SK-N-SH (cell line): ENCODE measurements around the gene OR56A4. TPM values are rescaled to one million over a fixed set of nuclear protein-coding genes. Genes with fewer than 3 reads are reported as not detected.

ENCODE experiments used
- CTCF ChIA-PET: fragments of 300-600, 350-600 bp; formaldehyde crosslinking; extraction: SDS; loops from one replicate; lab custom pipeline; 2021; lab: Yijun Ruan, JAX
- POLR2A ChIA-PET: fragments of 350-600 bp; sonication (Branson Sonifier 250); formaldehyde crosslinking; extraction: SDS; loops from one replicate; lab custom pipeline; 2020; ENCODE audit warnings: antibody characterized with exemption, inconsistent platforms; lab: Yijun Ruan, JAX
- DNase-seq: peaks from one replicate; pipeline ENCODE4 v3.0.0; 2012
- H2AFZ ChIP-seq: fragments of 200-600 bp; sonication (generic); 2 replicates; pipeline ENCODE4 v1.8.1; 2016; ENCODE audit warnings: antibody characterized with exemption, mild to moderate bottlenecking, low read depth
- H3F3A ChIP-seq: fragments of 200-600 bp; sonication (generic); replicated peaks from 2 replicates; pipeline ENCODE3; 2016; ENCODE audit warnings: antibody characterized with exemption, mild to moderate bottlenecking; ENCODE audit not compliant: insufficient read depth
- H3K27ac ChIP-seq, 2 experiments: fragments of 200-500 bp in 1 of 2; fragments of 200-600 bp in 1 of 2; sonication (Bioruptor generic) in 1 of 2; sonication (generic), shearing (Covaris generic) in 1 of 2; 2 replicates each; pipeline versions ENCODE4 v1.5.1 to v1.6.1; 2014 to 2016; ENCODE audit warnings: low read depth in 2 of 2, inconsistent platforms in 1 of 2, low read length in 1 of 2, mild to moderate bottlenecking in 1 of 2, mixed read lengths in 1 of 2
- H3K27me3 ChIP-seq: fragments of 200-600 bp; sonication (generic), shearing (Covaris generic); 2 replicates; pipeline ENCODE4 v1.6.1; 2016; ENCODE audit warnings: mixed run types; ENCODE audit not compliant: insufficient read depth
- H3K36me3 ChIP-seq, 2 experiments: fragments of 200-500 bp in 1 of 2; fragments of 200-600 bp in 1 of 2; sonication (Bioruptor generic) in 1 of 2; sonication (generic) in 1 of 2; replicated peaks in 1 of 2; 2 replicates each; pipeline versions ENCODE3 to v1.5.1; 2014 to 2016; ENCODE audit warnings: low read length in 1 of 2, mild to moderate bottlenecking in 1 of 2; ENCODE audit not compliant: insufficient read depth in 2 of 2, control insufficient read depth in 1 of 2
- H3K4me1 ChIP-seq, 2 experiments: fragments of 200-500 bp in 1 of 2; fragments of 200-600 bp in 1 of 2; sonication (Bioruptor generic) in 1 of 2; sonication (generic), shearing (Covaris generic) in 1 of 2; 2 replicates each; pipeline versions ENCODE4 v1.5.1 to v1.6.1; 2014 to 2016; ENCODE audit warnings: low read depth in 1 of 2, low read length in 1 of 2, mixed run types in 1 of 2; ENCODE audit not compliant: insufficient read depth in 2 of 2, control insufficient read depth in 1 of 2
- H3K4me2 ChIP-seq: fragments of 200-600 bp; sonication (generic), shearing (Covaris generic); 2 replicates; pipeline ENCODE4 v1.6.1; 2017; ENCODE audit warnings: mixed run types
- H3K4me3 ChIP-seq, 2 experiments: fragments of 200-500 bp in 1 of 2; fragments of 200-600 bp in 1 of 2; sonication (Bioruptor generic) in 1 of 2; sonication (generic), shearing (Covaris generic) in 1 of 2; 2 replicates each; pipeline versions ENCODE4 v1.5.1 to v1.8.1; 2014 to 2016; ENCODE audit warnings: low read depth in 2 of 2, inconsistent platforms in 1 of 2, low read length in 1 of 2, mild to moderate bottlenecking in 1 of 2, mixed read lengths in 1 of 2, moderate library complexity in 1 of 2
- H3K79me2 ChIP-seq: fragments of 200-600 bp; sonication (generic); 2 replicates; pipeline ENCODE4 v1.8.1; 2017; ENCODE audit warnings: mild to moderate bottlenecking; ENCODE audit not compliant: insufficient read depth
- H3K9ac ChIP-seq: fragments of 200-600 bp; sonication (generic); 2 replicates; pipeline ENCODE4 v1.6.1; 2017; ENCODE audit warnings: mixed run types
- H3K9me2 ChIP-seq: fragments of 200-600 bp; sonication (generic); 2 replicates; pipeline ENCODE4 v1.6.1; 2017; ENCODE audit warnings: mixed run types
- H3K9me3 ChIP-seq: fragments of 200-600 bp; sonication (generic); 2 replicates; pipeline ENCODE4 v1.6.1; 2017; ENCODE audit warnings: mixed run types, mild to moderate bottlenecking, moderate library complexity
- H4K20me1 ChIP-seq: fragments of 200-600 bp; sonication (generic); 2 replicates; pipeline ENCODE4 v1.6.1; 2017; ENCODE audit warnings: mild to moderate bottlenecking, mixed run types; ENCODE audit not compliant: insufficient read depth
- CHD2 ChIP-seq: fragments of 150-350 bp; IDR thresholded peaks from 2 replicates; pipeline ENCODE4 v1.6.1; 2018; ENCODE audit warnings: low read length; ENCODE audit not compliant: partially characterized antibody
- CTCF ChIP-seq: fragments of 200-600 bp; sonication (generic); IDR thresholded peaks from 2 replicates; pipeline ENCODE4 v1.6.1; 2017; ENCODE audit warnings: antibody characterized with exemption, mild to moderate bottlenecking, moderate library complexity
- ELF1 ChIP-seq: IDR thresholded peaks from 2 replicates; pipeline ENCODE4 v1.4.0; 2012
- EP300 ChIP-seq, 2 experiments: IDR thresholded peaks; 2 replicates each; pipeline versions ENCODE4 v1.4.0 to v1.6.1; 2012; ENCODE audit warnings: borderline replicate concordance in 1 of 2, low read depth in 1 of 2, low read length in 1 of 2
- FOSL2 ChIP-seq: IDR thresholded peaks from 2 replicates; pipeline ENCODE4 v1.4.0; 2012; ENCODE audit warnings: low read depth, mild to moderate bottlenecking, moderate library complexity, borderline replicate concordance
- FOXJ3 ChIP-seq: sonication (generic); formaldehyde crosslinking; IDR thresholded peaks from 2 replicates; pipeline ENCODE4 v1.5.1; 2020; ENCODE audit warnings: mild to moderate bottlenecking, missing genetic modification reagents
- GABPA ChIP-seq: IDR thresholded peaks from 2 replicates; pipeline ENCODE4 v1.4.0; 2012; ENCODE audit warnings: low read depth, mild to moderate bottlenecking
- GATA2 ChIP-seq: sonication (generic); formaldehyde crosslinking; IDR thresholded peaks from 2 replicates; pipeline ENCODE4 v1.5.0; 2020; ENCODE audit warnings: mild to moderate bottlenecking, missing genetic modification reagents
- IRF3 ChIP-seq: fragments of 150-350 bp; IDR thresholded peaks from 2 replicates; pipeline ENCODE4 v1.6.1; 2016; ENCODE audit warnings: mild to moderate bottlenecking, low read depth, low read length
- JUND ChIP-seq: IDR thresholded peaks from 2 replicates; pipeline ENCODE4 v1.4.0; 2012
- MEF2A ChIP-seq: IDR thresholded peaks from 2 replicates; pipeline ENCODE4 v1.4.0; 2012; ENCODE audit warnings: low read depth, borderline replicate concordance
- MXI1 ChIP-seq: IDR thresholded peaks from 2 replicates; pipeline ENCODE4 v1.6.1; 2012; ENCODE audit warnings: mild to moderate bottlenecking, low read depth, low read length, improper control_type of control experiment
- NFIC ChIP-seq: IDR thresholded peaks from 2 replicates; pipeline ENCODE4 v1.4.0; 2012; ENCODE audit warnings: borderline replicate concordance
- NRF1 ChIP-seq: IDR thresholded peaks from 2 replicates; pipeline ENCODE4 v1.6.1; 2012; ENCODE audit warnings: low read depth, mild to moderate bottlenecking, low read length
- RAD21 ChIP-seq: IDR thresholded peaks from 2 replicates; pipeline ENCODE4 v1.6.1; 2012; ENCODE audit warnings: mild to moderate bottlenecking, low read length
- RFX5 ChIP-seq: IDR thresholded peaks from 2 replicates; pipeline ENCODE4 v1.6.1; 2012; ENCODE audit warnings: mild to moderate bottlenecking, improper control_type of control experiment, low read length
- TAF1 ChIP-seq: IDR thresholded peaks from 2 replicates; pipeline ENCODE4 v1.6.1; 2012; ENCODE audit warnings: low read depth, mild to moderate bottlenecking, low read length, moderate library complexity, borderline replicate concordance
- TEAD4 ChIP-seq: IDR thresholded peaks from 2 replicates; pipeline ENCODE4 v1.4.0; 2012; ENCODE audit warnings: mild to moderate bottlenecking, borderline replicate concordance; ENCODE audit not compliant: insufficient read depth
- USF1 ChIP-seq: IDR thresholded peaks from 2 replicates; pipeline ENCODE4 v1.4.0; 2012; ENCODE audit warnings: low read depth, borderline replicate concordance
- YY1 ChIP-seq: IDR thresholded peaks from 2 replicates; pipeline ENCODE4 v1.4.0; 2012; ENCODE audit warnings: low read depth, mild to moderate bottlenecking
- polyA plus RNA-seq, 3 experiments: library from polyadenylated mRNA; depleted of rRNA; stranded (reverse); fragments of >200 nt; gene quantifications; 2 replicates each; pipeline ENCODE4 v1.2.3, GENCODE V29; 2012
- TF ChIP-seq, protein P1 (sequence below): IDR thresholded peaks from 2 replicates; pipeline ENCODE4 v1.4.0; 2012; ENCODE audit warnings: low read depth, borderline replicate concordance

The OR56A4 gene
- not detected in 2 replicates for polyA plus RNA-seq (2012; rRNA removed)
- polyA plus RNA-seq (2012; cell fraction: cytosol; rRNA removed) = not detected in 2 replicates
- polyA plus RNA-seq (2012; cell fraction: nucleus; rRNA removed) = not detected in 2 replicates

GRCh38 chr11:6006846-6007245 lies at the start of gene OR56A4:
Gene OR56A4, minus strand, starts transcription at chr11:6006946. Its CDS starts 3,954 bp downstream, at chr11:6002992.
- Histone ChIP-seq H3K9me2 (no peaks in the 10 kb centered on the region), H3K27ac (no peak within 1 kb of the TSS), H3K9ac (no peak within 1 kb of the TSS), H2AFZ (no peak within 1 kb of the TSS), H3K4me1 (no peaks in the 10 kb centered on the region), H3K9me3 (no peaks in the 10 kb centered on the region), H3F3A (no peaks in the 10 kb centered on the region), H3K79me2 (no peaks in the 10 kb centered on the region), H3K36me3 (no peaks in the 10 kb centered on the region), H3K4me3 (no peak within 1 kb of the TSS), H3K4me2 (no peak within 1 kb of the TSS), H4K20me1 (no peaks in the 10 kb centered on the region), H3K27me3 (0 out of 2 replicates have a peak, but pooled peaks cover 6% of the 10 kb centered on the region)
- TF ChIP-seq ELF1 (no peak), FOXJ3 (CRISPR knock-in tag) (no peak), USF1 (no peak), GATA2 (CRISPR knock-in tag) (no peak), GABPA (no peak), TEAD4 (no peak), CHD2 (no peak), RAD21 (no peak), JUND (no peak), YY1 (no peak), EP300 (IDR thresholded peaks at IDR 0.05; ENCODE audit: borderline replicate concordance in 1 of 2, low read depth in 1 of 2, low read length in 1 of 2) (no peak), NRF1 (no peak)
- TF ChIP-seq, protein P1, sequence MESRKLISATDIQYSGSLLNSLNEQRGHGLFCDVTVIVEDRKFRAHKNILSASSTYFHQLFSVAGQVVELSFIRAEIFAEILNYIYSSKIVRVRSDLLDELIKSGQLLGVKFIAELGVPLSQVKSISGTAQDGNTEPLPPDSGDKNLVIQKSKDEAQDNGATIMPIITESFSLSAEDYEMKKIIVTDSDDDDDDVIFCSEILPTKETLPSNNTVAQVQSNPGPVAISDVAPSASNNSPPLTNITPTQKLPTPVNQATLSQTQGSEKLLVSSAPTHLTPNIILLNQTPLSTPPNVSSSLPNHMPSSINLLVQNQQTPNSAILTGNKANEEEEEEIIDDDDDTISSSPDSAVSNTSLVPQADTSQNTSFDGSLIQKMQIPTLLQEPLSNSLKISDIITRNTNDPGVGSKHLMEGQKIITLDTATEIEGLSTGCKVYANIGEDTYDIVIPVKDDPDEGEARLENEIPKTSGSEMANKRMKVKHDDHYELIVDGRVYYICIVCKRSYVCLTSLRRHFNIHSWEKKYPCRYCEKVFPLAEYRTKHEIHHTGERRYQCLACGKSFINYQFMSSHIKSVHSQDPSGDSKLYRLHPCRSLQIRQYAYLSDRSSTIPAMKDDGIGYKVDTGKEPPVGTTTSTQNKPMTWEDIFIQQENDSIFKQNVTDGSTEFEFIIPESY = no peak
- CTCF ChIA-PET = no interaction called here
- POLR2A ChIA-PET = no interaction called here
- DNase-seq = no peak

- Histone ChIP-seq H3K4me2 (no peak overlapping the region), H3K4me3 (no peak overlapping the region), H3K79me2 (no peaks in the 10 kb centered on the region), H3K27me3 (no peaks in the 10 kb centered on the region), H2AFZ (no peak overlapping the region), H3K9ac (no peak overlapping the region), H3K27ac (no peak overlapping the region), H3K36me3 (no peaks in the 10 kb centered on the region), H3K4me1 (no peaks in the 10 kb centered on the region), H3K9me3 (no peaks in the 10 kb centered on the region), H3F3A (no peaks in the 10 kb centered on the region), H3K9me2 (no peaks in the 10 kb centered on the region), H4K20me1 (no peaks in the 10 kb centered on the region)
- TF ChIP-seq RAD21 (no peak), MEF2A (no peak), RFX5 (no peak), TEAD4 (no peak), TAF1 (no peak), EP300 (IDR thresholded peaks at IDR 0.05; ENCODE audit: borderline replicate concordance in 1 of 2, low read depth in 1 of 2, low read length in 1 of 2) (no peak), IRF3 (no peak), NFIC (no peak), MXI1 (no peak), FOSL2 (no peak), CTCF (no peak)
- TF ChIP-seq, protein P1 = no peak
- DNase-seq = no peak
- ChIA-PET POLR2A (no interaction called here), CTCF (no interaction called here)
Observed at GRCh38 chr11:6055569-6055968, 48.8 kb upstream of the OR56A4 start.
